Astrocyte of the hippocampus (primary cell): Measurements from ENCODE around the gene WNT8B.

ENCODE experiments used
- DNase-seq: peaks from one replicate; pipeline ENCODE4 v3.0.0; 2011; ENCODE audit warnings: low read depth, low spot score

The WNT8B gene, protein sequence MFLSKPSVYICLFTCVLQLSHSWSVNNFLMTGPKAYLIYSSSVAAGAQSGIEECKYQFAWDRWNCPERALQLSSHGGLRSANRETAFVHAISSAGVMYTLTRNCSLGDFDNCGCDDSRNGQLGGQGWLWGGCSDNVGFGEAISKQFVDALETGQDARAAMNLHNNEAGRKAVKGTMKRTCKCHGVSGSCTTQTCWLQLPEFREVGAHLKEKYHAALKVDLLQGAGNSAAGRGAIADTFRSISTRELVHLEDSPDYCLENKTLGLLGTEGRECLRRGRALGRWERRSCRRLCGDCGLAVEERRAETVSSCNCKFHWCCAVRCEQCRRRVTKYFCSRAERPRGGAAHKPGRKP

DNA sequence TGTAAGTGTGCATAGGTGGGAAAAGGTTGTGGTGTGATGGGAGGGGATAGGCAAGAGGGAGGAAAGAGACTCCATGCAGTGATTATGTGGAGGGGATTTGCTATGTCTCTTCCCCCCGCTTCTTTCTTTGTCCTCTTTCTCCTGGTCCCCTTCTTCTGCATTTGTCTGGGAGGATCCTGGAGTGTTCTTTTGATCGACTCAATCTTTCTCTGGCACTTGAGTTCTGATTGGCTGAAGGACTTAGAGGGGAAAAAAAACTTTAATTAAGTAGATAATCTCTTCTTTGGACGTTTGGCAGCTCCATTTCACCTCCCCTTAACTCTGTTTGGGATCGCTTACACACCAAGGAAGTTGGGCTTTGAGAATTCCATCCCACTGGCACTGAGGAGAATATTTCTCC is at the start of gene WNT8B:
TSS of gene WNT8B (plus strand) at position 301 of the 400 bp plus-strand sequence. CDS start 160 bp downstream, outside the sequence.
- DNase-seq: no peak

DNA sequence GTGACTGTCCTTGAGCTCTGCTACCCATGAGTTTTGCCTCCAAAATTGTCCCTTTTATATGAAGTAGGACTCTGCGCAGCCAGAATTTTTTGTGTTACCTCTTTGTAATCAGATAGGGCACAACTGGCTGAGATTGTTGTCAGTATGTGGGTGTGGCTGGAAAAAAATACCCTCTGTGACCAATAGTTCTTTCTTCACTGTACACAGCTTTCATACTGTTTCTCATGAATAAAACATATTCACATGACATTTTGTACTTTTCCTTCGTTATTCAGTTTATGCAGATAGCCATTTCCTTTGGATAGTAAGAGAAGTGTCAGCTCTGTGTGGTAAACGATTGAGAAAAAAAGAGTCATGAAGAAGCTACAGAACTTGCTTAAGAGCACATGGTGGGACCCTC is 49.6 kb upstream of the WNT8B start:
- no peak for DNase-seq

DNA sequence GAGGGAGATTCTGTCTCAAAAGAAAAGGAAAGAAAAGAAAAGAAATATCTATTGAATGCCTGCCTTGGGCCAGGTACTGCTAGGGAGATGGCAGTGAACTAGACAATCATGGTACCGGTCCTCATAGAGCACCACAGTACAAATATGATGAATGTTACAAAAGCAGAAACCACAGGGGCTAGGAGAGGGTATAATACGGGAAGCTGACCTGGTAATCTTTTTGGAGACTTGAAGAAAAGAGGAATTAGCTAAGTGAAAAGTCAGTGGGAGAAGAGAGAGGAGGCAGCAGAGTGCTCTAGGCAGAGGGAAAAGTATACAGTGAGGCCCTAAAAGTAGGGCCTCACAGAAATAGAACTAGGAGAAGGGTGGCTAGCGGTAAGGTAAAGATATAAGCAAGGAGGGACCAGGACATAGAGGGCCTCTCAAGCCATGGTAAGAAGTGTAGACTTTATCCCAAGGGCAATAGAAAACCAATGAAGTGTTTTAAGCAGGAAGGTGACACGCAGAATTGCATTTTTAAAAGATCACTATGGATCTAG is 42.8 kb upstream of the WNT8B start:
- no peak for DNase-seq

DNA sequence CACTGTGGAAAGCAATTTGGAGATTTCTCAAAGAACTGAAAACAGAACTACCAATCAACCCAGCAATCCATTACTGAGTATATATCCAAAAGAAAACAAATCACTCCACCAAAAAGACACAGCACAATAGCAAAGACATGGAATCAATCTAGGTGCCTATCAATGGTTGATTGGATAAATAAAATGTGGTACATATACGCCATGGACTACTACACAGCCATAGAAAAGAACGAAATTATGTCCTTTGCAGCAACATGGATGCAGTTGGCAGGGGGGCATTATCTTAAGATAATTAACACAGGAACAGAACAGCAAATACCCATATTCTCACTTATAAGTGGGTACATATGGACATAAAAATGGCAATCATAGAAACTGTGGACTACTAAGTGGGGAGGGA is 35.4 kb upstream of the WNT8B start:
- DNase-seq: no peak

DNA sequence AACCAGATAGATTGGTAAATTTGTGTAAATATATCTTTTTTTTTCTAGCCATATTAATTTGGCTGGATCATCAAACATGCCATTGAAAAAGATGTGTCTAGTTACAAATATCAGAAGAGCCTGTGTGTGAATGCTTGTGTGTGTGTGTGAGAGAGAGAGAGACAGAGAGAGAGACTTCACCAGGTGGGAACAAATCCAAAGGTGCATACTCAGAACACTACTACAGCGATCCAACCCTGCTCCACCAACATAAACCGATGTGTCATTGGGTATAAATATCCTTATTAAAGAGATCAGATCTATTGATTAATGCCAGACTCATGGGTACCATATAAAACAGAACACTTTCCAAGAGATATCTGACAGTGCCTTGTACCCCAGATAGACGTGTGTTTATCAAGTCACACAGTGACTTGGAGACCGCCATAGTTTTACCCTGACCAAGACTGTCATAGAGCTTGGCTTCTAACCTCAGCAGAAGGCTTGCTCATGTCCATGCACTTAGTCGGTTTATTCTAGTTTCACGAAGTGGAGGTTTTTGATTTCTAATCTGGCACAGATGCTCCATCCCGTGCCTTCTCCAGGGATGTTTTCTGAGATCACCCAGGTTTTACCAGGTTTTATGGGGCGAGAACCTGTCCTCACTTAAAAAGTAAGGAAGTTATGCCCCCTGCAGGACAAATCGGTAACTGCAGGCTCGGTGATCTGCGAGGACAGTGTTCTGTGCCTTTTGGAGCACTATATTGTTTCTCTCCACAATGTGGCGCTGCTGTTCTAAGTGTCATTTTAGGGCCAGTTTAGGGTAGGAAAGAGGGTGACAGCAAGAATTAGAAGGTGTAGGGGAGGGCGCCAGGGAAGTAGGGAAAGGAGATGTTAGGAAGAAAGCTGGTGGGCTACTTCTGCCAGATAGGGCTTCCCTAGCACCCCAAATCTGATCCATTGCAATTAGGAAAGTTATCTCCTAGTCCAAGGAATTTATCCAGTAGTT is 29.3 kb upstream of the WNT8B start:
- peak; percentile 96 for DNase-seq

DNA sequence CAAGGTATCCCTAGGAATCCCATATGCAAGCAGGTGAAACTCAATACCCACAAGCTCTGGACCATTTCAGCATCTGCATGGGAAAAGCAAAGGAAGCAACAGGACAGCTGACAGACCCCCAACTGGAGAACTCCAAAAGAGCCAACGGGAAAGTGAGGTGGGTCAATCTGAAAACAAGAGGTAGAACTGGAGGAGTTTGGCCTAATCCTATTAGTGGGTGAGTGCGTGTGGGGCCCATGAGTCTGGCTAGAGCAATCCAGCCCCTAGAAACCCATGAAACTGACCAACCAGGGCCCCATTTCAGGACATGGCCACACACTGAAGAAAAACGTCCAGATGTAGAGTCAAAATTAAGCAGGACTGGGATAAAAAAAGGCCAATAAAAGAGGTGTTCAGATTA is 26.6 kb upstream of the WNT8B start:
- no peak for DNase-seq

DNA sequence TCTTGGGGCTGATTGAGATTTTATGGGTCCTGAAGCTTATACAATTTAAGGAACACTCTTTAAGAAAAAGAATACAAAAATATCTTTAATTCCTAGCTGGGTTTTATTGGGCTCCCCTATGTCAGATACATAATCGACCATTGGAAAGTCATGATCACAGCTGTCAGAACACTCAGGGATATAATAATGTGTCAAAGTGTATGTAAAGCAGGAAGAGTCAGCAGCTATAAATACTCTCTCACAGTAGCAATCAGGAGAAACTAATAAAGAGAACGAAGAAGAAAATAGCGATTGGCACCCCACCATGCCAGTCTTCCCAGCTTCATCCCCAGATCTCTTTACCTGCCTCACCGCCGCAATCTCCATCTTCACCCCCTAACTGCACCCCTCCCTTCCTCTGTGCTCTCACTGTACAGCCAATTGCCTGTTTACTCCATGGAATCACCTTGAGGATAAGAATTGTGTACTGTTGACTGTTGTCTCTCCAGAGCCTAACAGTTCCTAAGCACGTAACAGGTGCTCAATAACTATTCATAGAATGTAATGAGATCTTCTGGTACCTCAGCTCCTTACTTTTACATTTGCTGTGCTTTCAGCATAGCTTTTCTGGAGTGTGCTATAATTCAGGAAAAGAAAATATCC is 24.0 kb upstream of the WNT8B start:
- DNase-seq: no peak

DNA sequence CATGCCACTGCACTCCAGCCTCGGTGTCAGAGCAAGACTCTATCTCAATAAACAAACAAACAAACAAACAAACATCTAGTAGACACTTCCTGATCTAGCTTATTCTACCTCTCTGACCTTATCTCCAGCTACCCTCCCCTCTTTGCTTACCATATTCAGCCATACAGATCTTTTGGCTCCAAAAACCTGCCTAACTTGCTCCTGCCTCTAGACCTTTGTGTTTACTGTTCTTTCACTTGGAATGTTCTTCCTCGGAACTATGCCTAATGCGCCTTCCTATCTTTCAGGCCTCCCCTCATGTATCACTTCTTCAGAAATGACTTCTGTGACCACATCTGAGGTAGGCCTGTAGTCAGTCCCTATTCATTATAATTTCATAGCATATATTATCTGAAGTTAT is 20.3 kb upstream of the WNT8B start:
- DNase-seq: no peak

DNA sequence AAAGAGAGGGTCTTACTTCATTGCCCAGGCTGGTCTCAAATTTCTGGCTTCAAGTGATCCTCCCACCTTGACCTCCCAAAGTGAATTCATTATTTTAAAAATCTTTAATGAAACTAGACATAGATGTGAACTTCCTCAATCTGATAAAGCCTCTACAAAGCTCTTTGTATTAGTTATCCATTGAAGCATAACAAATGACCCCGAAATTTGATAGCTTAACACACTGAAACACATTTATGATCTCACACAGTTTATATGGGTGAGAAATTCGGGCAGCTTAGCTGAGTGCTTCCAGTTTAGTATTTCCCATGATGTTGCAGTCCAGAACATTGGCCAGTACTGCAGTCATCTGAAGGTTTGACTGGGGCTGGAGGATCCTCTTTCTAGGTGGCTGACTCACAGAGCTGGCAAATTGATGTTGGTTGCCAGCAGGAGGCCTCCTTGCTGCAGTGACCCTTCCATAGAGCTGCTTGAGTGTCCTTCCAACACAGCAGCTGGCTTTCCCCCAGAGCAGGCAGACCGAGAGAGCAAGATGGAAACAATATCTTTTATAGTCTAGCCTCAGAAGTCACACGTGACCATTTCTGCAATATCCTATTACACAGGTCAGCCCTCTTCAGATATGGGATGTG is 16.6 kb upstream of the WNT8B start:
- DNase-seq: no peak

DNA sequence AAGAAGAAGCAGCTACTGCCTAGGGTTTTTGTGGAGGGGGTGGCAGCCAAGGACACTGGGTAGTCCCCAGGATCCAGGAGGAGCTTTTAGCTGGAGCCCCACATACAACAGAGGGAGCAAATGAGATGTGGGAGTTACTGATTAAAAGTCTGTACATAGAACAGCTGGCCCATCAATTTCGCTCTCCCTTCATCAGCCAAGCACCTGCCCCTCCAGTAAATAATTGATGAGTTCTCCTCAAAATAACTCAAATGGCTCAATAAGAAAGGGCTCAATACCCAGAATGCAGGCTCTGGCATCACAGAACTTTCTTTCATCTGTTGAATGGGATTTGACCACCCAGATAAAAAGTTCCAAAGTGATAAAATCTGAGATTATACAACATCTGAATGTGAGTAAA is 15.1 kb upstream of the WNT8B start:
- no peak for DNase-seq

DNA sequence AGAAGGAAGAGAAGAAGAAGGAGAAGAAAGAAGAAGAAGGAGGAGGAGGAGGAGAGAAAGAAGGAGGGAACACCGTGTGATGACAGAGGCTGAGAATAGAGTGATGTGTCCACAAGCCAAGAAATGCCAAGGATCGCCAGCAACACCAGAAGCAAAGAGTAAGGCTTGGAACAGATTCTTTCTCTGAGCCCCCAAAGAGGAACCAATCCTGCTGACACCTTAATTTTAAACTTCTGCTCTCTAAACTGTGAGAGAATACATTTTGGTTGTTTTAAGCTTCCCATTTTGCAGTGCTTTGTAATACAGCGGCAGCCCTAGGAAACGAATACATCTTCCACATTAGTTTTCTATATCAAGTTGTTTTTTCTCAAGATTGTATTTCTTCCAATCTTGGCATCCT is 13.9 kb upstream of the WNT8B start:
- DNase-seq: no peak

DNA sequence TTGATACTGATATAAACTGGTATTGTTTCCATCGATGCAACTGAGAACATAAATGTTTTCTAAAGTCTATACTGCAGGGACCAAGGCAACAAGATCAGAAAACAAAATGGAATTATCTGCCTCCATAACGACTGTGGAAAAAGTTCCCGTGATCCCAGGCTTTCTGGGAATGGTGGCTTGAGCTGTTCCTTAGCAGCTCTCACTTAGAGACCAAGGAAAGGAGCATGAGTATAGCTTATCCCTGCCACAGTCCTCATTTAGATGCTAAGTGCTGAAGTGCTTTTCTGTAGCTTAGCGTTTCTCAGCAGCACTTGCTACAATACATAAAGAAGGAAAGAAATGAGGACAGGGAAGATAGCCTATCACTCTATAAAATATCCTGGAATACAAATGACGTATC is 5.5 kb downstream of the WNT8B start:
- DNase-seq: no peak

DNA sequence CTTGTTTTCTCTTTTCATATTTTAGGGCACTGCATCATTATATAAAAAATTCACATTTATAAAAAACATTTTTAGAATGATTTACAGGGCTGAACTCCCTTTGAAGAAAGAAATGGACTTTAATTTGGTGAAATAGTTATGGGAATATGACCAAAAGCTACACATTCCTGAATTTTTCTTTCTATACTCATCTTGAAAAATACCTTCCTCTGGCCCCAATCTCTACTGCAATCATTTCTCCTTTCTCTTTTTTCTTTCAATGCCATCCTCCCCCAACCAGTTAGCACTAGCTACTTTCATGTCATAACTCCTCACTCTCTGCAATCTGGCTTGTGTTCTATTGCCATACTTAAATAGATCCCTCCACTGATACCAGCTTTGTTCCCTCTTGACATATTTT is 6.2 kb downstream of the WNT8B start:
- no peak for DNase-seq

DNA sequence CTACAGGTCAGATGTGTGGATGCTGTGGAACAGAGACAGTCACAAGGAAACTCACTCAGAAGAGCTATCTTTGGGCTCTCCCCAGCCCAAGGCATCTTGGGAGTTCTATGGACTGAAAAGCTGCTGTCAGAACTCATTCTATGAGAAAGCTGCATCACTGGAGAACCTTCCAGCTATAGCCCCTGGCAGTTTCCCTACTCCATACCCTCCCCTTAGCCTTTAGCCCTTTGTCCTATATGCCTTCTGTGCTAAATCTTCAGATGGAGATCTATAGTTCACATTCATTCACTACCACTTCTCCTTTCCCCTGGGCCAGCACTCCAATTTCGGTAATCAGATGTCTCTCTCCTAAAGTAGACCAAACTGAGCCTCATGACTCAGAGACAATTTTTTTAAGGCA is 6.9 kb downstream of the WNT8B start:
- no peak for DNase-seq

DNA sequence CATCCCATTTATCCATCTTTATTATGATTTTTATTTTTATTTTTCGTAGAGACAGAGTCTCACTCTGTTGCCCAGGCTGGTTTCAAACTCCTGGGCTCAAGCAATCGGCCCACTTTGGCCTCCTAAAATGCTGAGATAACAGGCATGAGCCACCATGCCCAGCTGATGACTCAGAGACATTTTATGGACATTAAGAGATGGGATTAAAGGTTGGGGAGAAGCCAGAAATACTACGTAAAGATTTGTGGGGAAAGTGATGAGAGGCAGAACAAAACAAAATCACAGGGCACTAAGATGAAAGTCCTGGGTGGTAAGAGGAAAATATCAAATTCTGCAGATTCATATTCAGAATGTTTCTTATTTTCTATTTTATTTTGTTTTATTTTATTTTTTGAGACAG is 7.6 kb downstream of the WNT8B start:
- DNase-seq: no peak

DNA sequence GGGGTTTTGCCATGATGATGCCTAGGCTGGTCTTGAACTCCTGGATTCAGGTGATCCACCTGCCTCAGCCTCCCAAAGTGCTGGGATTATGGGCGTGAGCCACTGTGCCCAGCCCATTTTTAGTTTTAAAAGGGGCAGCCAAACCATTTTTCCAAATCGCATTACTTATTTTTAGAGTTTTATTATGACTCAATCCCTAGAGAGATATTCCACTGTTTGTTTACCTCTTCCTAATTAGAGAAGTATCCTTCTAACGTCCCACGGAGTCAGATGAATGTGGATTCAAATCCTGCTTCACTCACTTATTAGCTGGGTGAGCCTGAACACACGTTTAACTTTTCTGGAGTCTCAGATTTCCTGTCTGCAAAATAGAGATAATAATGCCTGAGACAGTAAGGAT is 15.2 kb downstream of the WNT8B start:
- no peak for DNase-seq

DNA sequence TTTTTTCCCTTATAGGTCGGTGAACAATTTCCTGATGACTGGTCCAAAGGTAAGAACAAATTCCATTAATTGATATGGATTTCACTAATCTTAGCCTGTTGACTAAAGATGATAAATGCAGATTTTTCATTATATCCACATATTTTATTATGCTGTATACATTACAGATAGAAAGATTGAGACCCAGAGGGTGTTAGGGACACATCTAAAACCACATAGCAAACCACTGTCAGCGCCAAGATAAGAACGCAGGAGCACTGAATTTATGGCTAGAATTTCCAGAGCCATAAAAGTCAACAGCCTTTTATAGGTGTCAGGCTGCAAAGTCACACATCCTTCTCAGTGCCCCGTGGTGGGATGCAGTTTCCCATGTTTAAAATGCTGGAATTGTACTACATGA is 16.2 kb downstream of the WNT8B start:
- no peak for DNase-seq

DNA sequence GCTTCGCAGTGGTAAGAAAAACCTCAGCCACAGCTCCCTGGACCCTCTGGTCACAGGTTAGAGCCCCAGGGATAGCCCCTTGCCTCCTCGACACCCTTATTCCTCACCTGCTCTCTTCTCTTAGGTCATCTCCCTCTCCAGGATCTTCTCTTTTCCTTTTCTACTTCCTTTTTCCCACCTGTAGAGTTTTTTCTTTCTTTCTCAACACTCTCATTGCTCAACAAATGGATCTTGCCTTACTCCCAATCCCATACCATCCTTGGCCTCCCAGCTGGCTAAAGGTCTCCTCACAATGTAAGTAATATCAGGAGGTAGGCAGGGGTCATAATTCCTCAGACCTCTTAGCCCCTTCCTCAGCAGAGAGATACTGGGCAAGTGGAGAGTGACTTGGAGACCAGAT is 17.2 kb downstream of the WNT8B start:
- DNase-seq: no peak

DNA sequence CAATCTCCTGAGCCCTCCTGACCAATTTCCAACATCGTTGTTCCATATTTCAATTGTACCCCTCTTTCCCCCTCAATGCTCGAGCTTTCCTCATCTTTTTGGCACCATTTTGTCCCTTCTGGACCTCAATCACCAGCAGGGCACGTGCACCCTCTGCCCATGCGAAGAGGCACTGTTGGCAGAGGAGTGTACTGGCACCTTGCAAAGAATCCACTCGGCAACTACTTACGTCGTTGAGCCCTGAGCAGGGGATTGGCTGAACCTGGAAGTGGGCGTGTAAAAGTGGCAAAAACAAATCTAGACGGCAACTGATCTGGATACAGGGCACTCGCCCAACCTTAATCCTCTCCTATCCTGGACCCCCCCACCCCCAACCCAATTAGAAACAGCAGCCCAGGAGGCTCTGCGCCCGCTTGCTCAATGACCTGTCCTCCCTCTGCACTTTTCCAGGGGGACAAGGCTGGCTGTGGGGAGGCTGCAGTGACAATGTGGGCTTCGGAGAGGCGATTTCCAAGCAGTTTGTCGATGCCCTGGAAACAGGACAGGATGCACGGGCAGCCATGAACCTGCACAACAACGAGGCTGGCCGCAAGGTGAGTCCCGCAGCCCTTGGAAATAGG is 18.8 kb downstream of the WNT8B start:
- peak; percentile 93 for DNase-seq

DNA sequence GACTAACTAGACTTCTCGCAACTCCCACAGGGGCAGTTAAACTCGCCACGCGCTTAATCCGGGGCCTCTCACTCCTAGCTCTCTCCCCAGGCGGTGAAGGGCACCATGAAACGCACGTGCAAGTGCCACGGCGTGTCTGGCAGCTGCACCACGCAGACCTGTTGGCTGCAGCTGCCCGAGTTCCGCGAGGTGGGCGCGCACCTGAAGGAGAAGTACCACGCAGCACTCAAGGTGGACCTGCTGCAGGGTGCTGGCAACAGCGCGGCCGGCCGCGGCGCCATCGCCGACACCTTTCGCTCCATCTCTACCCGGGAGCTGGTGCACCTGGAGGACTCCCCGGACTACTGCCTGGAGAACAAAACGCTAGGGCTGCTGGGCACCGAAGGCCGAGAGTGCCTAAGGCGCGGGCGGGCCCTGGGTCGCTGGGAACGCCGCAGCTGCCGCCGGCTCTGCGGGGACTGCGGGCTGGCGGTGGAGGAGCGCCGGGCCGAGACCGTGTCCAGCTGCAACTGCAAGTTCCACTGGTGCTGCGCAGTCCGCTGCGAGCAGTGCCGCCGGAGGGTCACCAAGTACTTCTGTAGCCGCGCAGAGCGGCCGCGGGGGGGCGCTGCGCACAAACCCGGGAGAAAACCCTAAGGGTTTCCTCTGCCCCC is 19.5 kb downstream of the WNT8B start:
- DNase-seq: peak; percentile 89

DNA sequence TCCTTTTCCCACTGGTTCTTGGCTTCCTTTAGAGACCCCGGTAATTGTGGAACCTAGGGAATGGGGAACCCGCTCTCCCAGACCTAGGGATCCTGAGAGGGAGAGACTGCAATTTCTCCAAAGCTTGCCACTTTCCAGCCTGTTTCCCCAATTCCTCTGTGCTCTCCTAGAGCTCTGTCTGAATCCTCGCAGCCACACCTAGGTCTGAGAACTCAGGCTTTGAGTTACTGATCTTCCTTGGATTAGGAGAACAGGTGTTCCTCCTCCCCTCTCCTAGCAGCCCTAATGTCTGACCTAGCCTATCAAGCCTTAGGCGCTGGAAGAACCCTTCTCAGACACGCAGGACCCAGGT is 20.0 kb downstream of the WNT8B start:
- DNase-seq: no peak
